GF-D8 (cell line): Measurements from ENCODE around the gene RTN1.

Experiments used
- DNase-seq: peaks from one replicate; lab custom pipeline; 2025; lab: John Stamatoyannopoulos, UW

Gene RTN1

DNA sequence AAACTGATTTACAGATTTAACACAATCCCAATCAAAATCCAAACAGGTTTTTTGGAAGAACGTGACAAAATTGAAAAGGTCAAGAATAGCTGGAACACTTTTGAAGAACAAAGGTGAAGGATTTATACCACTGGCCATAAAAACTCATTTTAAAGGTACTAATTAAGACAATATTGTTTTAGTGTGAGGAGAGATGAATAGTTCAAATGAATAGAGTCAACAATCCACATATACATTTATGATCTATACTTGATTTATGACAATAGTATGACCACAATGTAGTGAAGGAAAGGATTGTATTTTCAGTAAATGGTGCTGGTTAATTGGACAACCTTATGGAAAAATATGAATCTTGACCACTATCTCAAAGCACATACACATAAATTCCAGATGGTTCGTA, 323.3 kb downstream of the RTN1 start:
- DNase-seq: no peak
